ENCODE results near the gene CCZ1. TPM values are rescaled to one million over a fixed set of nuclear protein-coding genes. Genes with fewer than 3 reads are reported as not detected.
"Not testable (repeated sequence)": the region's sequence is repeated elsewhere in the genome, so short reads cannot be mapped to it uniquely, and the experiment has no call there.

CCZ1 gene
- total and polyA plus RNA-seq, 7 donors: 46.8 to 111 (median 63.9) TPM

GRCh38 chr7:5867060-5867459 lies 31.5 kb upstream of the CCZ1 start:
- intact Hi-C loops (cut with DNase I): no loop called here
- WGBS, 2 donors: 86 to 91% methylated on average over 6 of the region's 6 CpGs
- TF ChIP-seq POLR2A (IDR thresholded peaks at IDR 0.05) (no peak), EP300 (IDR thresholded peaks at IDR 0.05) (no peak), CTCF (IDR thresholded peaks at IDR 0.05) (no peak), POLR2AphosphoS5 (IDR thresholded peaks at IDR 0.05) (no peak)
- Histone ChIP-seq H3K4me3 (no peak overlapping the region), H3K27me3 (peaks cover 0 to 7% (median 0%) of the 10 kb centered on the region in 3 donors), H3K36me3 (no peaks in the 10 kb centered on the region), H3K4me1 (no peaks in the 10 kb centered on the region), H3K27ac (no peak overlapping the region), H3K9me3 (no peaks in the 10 kb centered on the region)
- no peak for DNase-seq

GRCh38 chr7:5868928-5869341 lies 29.6 kb upstream of the CCZ1 start:
- intact Hi-C loops (cut with DNase I); H3K9me3 ChIP-seq; H3K27ac ChIP-seq; H3K4me1 ChIP-seq; H3K4me3 ChIP-seq; DNase-seq; H3K36me3 ChIP-seq: not testable (repeated sequence)
- WGBS, 2 donors: 59 to 77% methylated on average over 6 of the region's 6 CpGs
- H3K27me3 ChIP-seq: peaks cover 0 to 16% (median 3%) of the 10 kb centered on the region in 3 donors

GRCh38 chr7:5869691-5870090 lies 28.8 kb upstream of the CCZ1 start:
- Histone ChIP-seq H3K27me3 (peaks cover 0 to 15% (median 3%) of the 10 kb centered on the region in 3 donors), H3K4me3 (no peak overlapping the region), H3K9me3 (no peaks in the 10 kb centered on the region), H3K36me3 (no peaks in the 10 kb centered on the region), H3K27ac (no peak overlapping the region), H3K4me1 (no peaks in the 10 kb centered on the region)
- DNase-seq: no peak
- intact Hi-C loops (cut with DNase I): no loop called here
- WGBS, 2 donors: 89 to 90% methylated on average over 13 of the region's 13 CpGs
- TF ChIP-seq POLR2AphosphoS5 (IDR thresholded peaks at IDR 0.05) (no peak), POLR2A (IDR thresholded peaks at IDR 0.05) (no peak), EP300 (IDR thresholded peaks at IDR 0.05) (no peak), CTCF (IDR thresholded peaks at IDR 0.05) (no peak)

GRCh38 chr7:5870311-5870710 lies 28.2 kb upstream of the CCZ1 start:
- intact Hi-C loops (cut with DNase I): no loop called here
- TF ChIP-seq POLR2A (IDR thresholded peaks at IDR 0.05) (no peak), CTCF (IDR thresholded peaks at IDR 0.05) (no peak), POLR2AphosphoS5 (IDR thresholded peaks at IDR 0.05) (no peak), EP300 (IDR thresholded peaks at IDR 0.05) (no peak)
- Histone ChIP-seq H3K27me3 (peaks cover 0 to 9% (median 3%) of the 10 kb centered on the region in 3 donors), H3K27ac (no peak overlapping the region), H3K9me3 (no peaks in the 10 kb centered on the region), H3K4me1 (no peaks in the 10 kb centered on the region), H3K4me3 (no peak overlapping the region), H3K36me3 (no peaks in the 10 kb centered on the region)
- DNase-seq: no peak
- 84 to 88% methylated on average over 2 of the region's 2 CpGs for WGBS, 2 donors

- H3K9me3 ChIP-seq: no peaks in the 10 kb centered on the region
- WGBS, 2 donors: 67 to 76% methylated on average over 7 of the region's 7 CpGs
- no peak overlapping the region for H3K4me3 ChIP-seq
- H3K4me1 ChIP-seq: no peaks in the 10 kb centered on the region
- TF ChIP-seq CTCF (IDR thresholded peaks at IDR 0.05): no peak
- TF ChIP-seq POLR2A (IDR thresholded peaks at IDR 0.05): no peak
- no peak for TF ChIP-seq POLR2AphosphoS5 (IDR thresholded peaks at IDR 0.05)
- no peak for TF ChIP-seq EP300 (IDR thresholded peaks at IDR 0.05)
- peaks cover 0 to 9% (median 3%) of the 10 kb centered on the region in 3 donors for H3K27me3 ChIP-seq
- H3K27ac ChIP-seq: no peak overlapping the region
- intact Hi-C loops (cut with DNase I): no loop called here
- DNase-seq: no peak
- H3K36me3 ChIP-seq: no peaks in the 10 kb centered on the region
Measured at GRCh38 chr7:5872326-5872725, 26.2 kb upstream of the CCZ1 start.

GRCh38 chr7:5879591-5879990 lies 18.9 kb upstream of the CCZ1 start:
- H3K4me1 ChIP-seq; H3K4me3 ChIP-seq; H3K27me3 ChIP-seq; H3K9me3 ChIP-seq; intact Hi-C loops (cut with DNase I); H3K36me3 ChIP-seq; DNase-seq; H3K27ac ChIP-seq: not testable (repeated sequence)
- WGBS, 2 donors: 74 to 78% methylated on average over 3 of the region's 3 CpGs

- H3K36me3 ChIP-seq; H3K4me3 ChIP-seq; H3K4me1 ChIP-seq; DNase-seq; H3K27ac ChIP-seq; intact Hi-C loops (cut with DNase I); H3K27me3 ChIP-seq; H3K9me3 ChIP-seq: not testable (repeated sequence)
- 87% methylated on average over 6 of the region's 6 CpGs for WGBS, 2 donors
Measured at GRCh38 chr7:5880106-5880505, 18.4 kb upstream of the CCZ1 start.

- H3K9me3 ChIP-seq; H3K27me3 ChIP-seq; H3K4me1 ChIP-seq; DNase-seq; H3K36me3 ChIP-seq; H3K27ac ChIP-seq; H3K4me3 ChIP-seq; intact Hi-C loops (cut with DNase I): not testable (repeated sequence)
- WGBS, 2 donors: 90 to 91% methylated on average over 5 of the region's 5 CpGs
Measured at GRCh38 chr7:5884431-5884830, 14.1 kb upstream of the CCZ1 start.

- H3K27me3 ChIP-seq; H3K36me3 ChIP-seq; H3K4me1 ChIP-seq; DNase-seq; intact Hi-C loops (cut with DNase I); H3K27ac ChIP-seq; H3K4me3 ChIP-seq; H3K9me3 ChIP-seq: not testable (repeated sequence)
- 84 to 93% methylated on average over 5 of the region's 5 CpGs for WGBS, 2 donors
Measured at GRCh38 chr7:5888021-5888420, 10.5 kb upstream of the CCZ1 start.

Measured in sigmoid colon (tissue), 7 donors.